T-helper 2 cell treated with Interferon-gamma antibody and Interleukin-4, amounts not matched to agents 5 μg/mL and 100 μg/mL, for 36 hours (primary cell): ENCODE measurements around the gene PIGU.
"Not testable (repeated sequence)": the region's sequence is repeated elsewhere in the genome, so short reads cannot be mapped to it uniquely, and the experiment has no call there.

Source experiments
- DNase-seq: peaks from one replicate; pipeline ENCODE4 v3.0.0; 2021; ENCODE audit warnings: low spot score
- H3K27ac Mint-ChIP-seq: one replicate; pipeline ENCODE4 v1.8.0; 2021; ENCODE audit warnings: mild to moderate bottlenecking, mixed read lengths
- H3K27me3 Mint-ChIP-seq: one replicate; pipeline ENCODE4 v1.8.0; 2021; ENCODE audit warnings: low read depth, mixed read lengths
- H3K36me3 Mint-ChIP-seq: one replicate; pipeline ENCODE4 v1.8.0; 2021; ENCODE audit warnings: low read depth, mixed read lengths
- H3K4me1 Mint-ChIP-seq: one replicate; pipeline ENCODE4 v1.8.0; 2021; ENCODE audit warnings: low read depth, mixed read lengths
- H3K4me3 Mint-ChIP-seq: one replicate; pipeline ENCODE4 v1.8.0; 2022; ENCODE audit warnings: mild to moderate bottlenecking, moderate library complexity, mixed read lengths
- H3K9me3 Mint-ChIP-seq: one replicate; pipeline ENCODE4 v1.8.0; 2021; ENCODE audit warnings: mixed read lengths

The PIGU gene

GRCh38 chr20:34517114-34517505, 159.8 kb downstream of the PIGU start:
- peaks cover 17% of the 10 kb centered on the region for H3K36me3 Mint-ChIP-seq
- no peaks in the 10 kb centered on the region for H3K9me3 Mint-ChIP-seq
- no peaks in the 10 kb centered on the region for H3K27me3 Mint-ChIP-seq
- peak overlapping the region; percentile 96 for H3K27ac Mint-ChIP-seq
- H3K4me1 Mint-ChIP-seq = peaks cover 25% of the 10 kb centered on the region
- H3K4me3 Mint-ChIP-seq = peak overlapping the region; percentile 92
- DNase-seq = no peak

DNA sequence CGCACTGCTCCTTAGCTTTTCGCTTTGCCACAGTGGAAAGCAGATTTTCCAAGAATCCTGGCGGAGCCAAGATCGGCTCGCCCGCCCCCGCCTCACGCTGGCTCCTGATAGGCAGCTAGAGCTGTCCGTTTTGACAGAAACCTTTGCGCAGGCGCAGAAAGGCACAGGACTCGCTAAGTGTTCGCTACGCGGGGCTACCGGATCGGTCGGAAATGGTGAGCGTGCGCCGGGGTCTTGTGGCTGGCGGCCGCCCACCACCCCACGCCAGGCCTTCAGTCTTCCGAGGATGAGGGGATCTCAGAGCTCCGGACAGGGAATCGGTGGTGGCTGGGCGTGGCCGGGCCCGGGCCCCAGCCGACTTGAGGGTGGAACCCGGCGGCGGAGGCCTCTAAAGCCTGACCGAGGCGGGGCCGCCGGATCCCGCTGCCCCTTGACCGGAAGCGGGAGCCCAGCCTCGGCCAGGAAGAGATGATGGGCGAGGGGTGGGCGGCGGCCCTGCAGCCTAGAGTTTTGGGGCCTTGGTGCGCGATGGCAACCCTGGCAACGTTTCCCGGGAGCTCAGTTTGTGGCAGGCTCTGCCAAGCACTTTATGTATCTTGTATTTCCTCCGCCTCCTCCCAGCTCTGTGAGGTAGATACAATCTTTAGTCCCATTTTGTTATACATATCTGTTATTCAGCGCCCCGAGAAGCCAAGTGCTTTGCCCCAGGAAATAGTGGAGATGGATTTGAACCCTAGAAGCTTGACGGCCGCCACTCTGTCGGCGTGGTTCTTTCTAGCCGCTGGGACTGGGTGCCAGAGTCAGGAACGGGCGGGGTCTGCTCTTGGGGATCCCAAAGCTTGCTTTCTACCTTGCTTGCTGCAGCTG, 160.4 kb downstream of the PIGU start, which contains the start of gene DYNLRB1:
Gene DYNLRB1, plus strand, starts transcription at position 176 of the 867 bp plus-strand sequence. Its CDS starts 37 bp downstream, at position 213.
- H3K4me1 Mint-ChIP-seq = peaks cover 23% of the 10 kb centered on the region
- DNase-seq = peak; percentile 95
- H3K4me3 Mint-ChIP-seq = peak within 1 kb of the TSS; percentile 92
- peak within 1 kb of the TSS; percentile 96 for H3K27ac Mint-ChIP-seq
- H3K9me3 Mint-ChIP-seq = no peaks in the 10 kb centered on the region
- H3K27me3 Mint-ChIP-seq = no peaks in the 10 kb centered on the region
- peaks cover 15% of the 10 kb centered on the region for H3K36me3 Mint-ChIP-seq

- H3K9me3 Mint-ChIP-seq = no peaks in the 10 kb centered on the region
- H3K36me3 Mint-ChIP-seq = peaks cover 16% of the 10 kb centered on the region
- H3K4me1 Mint-ChIP-seq = peaks cover 23% of the 10 kb centered on the region
- H3K4me3 Mint-ChIP-seq = peak overlapping the region; percentile 92
- H3K27ac Mint-ChIP-seq = peak overlapping the region; percentile 96
- no peaks in the 10 kb centered on the region for H3K27me3 Mint-ChIP-seq
- peak; percentile 65 for DNase-seq
Observed at GRCh38 chr20:34515484-34516246, 161.2 kb downstream of the PIGU start.

DNA sequence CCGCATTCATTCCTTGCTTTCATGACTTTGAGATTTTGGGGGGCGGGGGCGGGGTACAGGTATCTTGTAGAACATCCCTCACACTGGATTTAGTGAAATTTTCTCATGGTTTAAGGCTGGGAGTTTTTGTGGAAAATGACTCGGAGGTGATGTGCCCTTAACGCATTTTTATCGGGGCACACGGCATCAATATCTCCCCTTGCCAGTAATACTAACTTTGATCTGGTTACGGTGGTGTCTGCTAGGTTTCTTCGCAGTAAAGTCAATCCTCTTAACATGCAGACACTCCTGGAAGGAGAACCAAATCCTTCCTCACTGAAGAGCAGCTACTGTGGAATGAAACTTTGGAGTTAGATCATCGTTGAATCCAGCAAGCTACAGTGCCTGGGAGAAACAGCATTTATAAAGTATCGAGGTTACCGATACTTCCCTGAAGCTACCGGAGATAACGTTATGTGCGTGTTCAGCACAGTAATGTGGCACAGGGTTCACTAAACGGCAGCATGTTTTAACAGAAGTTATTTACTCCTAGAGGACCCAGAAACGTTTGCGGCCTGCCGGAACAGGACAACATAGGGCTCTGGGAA, 161.9 kb downstream of the PIGU start:
- H3K4me3 Mint-ChIP-seq = peak overlapping the region; percentile 92
- H3K36me3 Mint-ChIP-seq = peaks cover 16% of the 10 kb centered on the region
- H3K9me3 Mint-ChIP-seq = no peaks in the 10 kb centered on the region
- peak overlapping the region; percentile 96 for H3K27ac Mint-ChIP-seq
- peaks cover 23% of the 10 kb centered on the region for H3K4me1 Mint-ChIP-seq
- H3K27me3 Mint-ChIP-seq = no peaks in the 10 kb centered on the region
- no peak for DNase-seq

GRCh38 chr20:34514034-34514433, 162.9 kb downstream of the PIGU start:
- peaks cover 23% of the 10 kb centered on the region for H3K4me1 Mint-ChIP-seq
- H3K4me3 Mint-ChIP-seq = not testable (repeated sequence)

GRCh38 chr20:34512955-34513419, 163.9 kb downstream of the PIGU start:
- peaks cover 13% of the 10 kb centered on the region for H3K36me3 Mint-ChIP-seq
- DNase-seq = no peak
- no peaks in the 10 kb centered on the region for H3K9me3 Mint-ChIP-seq
- H3K27me3 Mint-ChIP-seq = no peaks in the 10 kb centered on the region
- H3K4me1 Mint-ChIP-seq = peaks cover 15% of the 10 kb centered on the region
- no peak overlapping the region for H3K4me3 Mint-ChIP-seq
- no peak overlapping the region for H3K27ac Mint-ChIP-seq

More at GRCh38 chr20:34514034-34514433, 162.9 kb downstream of the PIGU start:
- not testable (repeated sequence) for DNase-seq, H3K27me3 Mint-ChIP-seq, H3K9me3 Mint-ChIP-seq
- peaks cover 15% of the 10 kb centered on the region for H3K36me3 Mint-ChIP-seq
- H3K27ac Mint-ChIP-seq = peak overlapping the region; percentile 63

DNA sequence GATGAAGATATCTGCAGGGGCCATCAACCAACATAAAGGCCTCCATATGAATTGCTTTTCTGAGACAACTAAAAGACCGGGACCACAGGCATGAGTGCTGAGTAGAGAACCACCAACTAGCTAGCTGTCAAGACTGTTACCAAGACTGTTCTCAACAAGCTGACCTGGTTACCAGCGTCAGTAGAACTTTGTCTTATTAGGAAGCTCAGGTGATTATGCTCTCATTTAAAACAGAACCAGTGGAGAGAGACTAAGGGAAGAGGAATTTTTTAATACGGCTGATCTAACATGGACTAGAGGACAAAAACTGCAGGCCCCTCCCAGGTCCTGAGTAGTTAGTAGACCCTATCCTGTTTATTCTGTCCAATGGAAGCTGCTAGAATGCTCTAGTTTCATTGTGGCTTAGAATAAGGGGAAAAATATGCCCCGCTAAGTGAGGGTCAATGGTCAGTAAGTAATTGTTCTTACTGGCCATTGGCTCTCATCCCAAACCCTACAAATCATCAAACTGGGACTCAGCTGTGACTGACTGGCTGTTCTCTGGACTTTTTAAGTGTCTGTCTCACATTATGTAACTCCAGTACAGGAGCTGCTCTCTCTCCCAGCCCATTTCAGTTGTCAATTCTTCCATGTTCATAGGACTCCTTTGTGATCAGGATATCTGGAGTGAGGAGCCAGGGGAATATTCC, 164.5 kb downstream of the PIGU start:
- Mint-ChIP-seq H3K4me3 (no peak overlapping the region), H3K27ac (no peak overlapping the region), H3K36me3 (peaks cover 17% of the 10 kb centered on the region), H3K9me3 (no peaks in the 10 kb centered on the region), H3K27me3 (no peaks in the 10 kb centered on the region), H3K4me1 (peaks cover 12% of the 10 kb centered on the region)
- no peak for DNase-seq

DNA sequence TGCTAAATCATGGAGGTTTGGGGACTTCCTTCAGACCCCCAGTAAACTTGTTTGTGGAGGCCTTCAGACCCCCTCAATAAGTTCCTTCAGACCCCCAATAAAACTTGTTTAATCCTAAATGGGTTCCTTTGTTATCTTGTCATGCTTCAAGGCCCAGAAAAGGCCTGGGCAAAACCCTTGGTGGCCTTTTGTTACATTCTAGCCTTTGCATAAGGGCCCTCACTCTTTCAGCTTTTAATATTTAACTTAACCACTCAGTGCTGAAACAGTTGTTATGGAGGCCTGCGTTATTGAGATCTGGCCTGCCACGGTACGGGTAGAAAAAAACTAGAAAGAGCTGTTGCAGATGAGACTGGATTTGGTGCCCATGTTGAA, 165.0 kb downstream of the PIGU start:
- Mint-ChIP-seq H3K4me3 (no peak overlapping the region), H3K9me3 (no peaks in the 10 kb centered on the region), H3K36me3 (peaks cover 17% of the 10 kb centered on the region), H3K27ac (no peak overlapping the region), H3K4me1 (peaks cover 12% of the 10 kb centered on the region), H3K27me3 (no peaks in the 10 kb centered on the region)
- no peak for DNase-seq

GRCh38 chr20:34510575-34510974, 166.3 kb downstream of the PIGU start:
- Mint-ChIP-seq H3K9me3 (no peaks in the 10 kb centered on the region), H3K4me1 (peaks cover 11% of the 10 kb centered on the region), H3K27ac (no peak overlapping the region)

More at GRCh38 chr20:34510575-34510974, 166.3 kb downstream of the PIGU start:
- DNase-seq = no peak
- peaks cover 20% of the 10 kb centered on the region for H3K36me3 Mint-ChIP-seq
- no peaks in the 10 kb centered on the region for H3K27me3 Mint-ChIP-seq
- no peak overlapping the region for H3K4me3 Mint-ChIP-seq
